ENCODE data around the gene DHRS12.

DNA sequence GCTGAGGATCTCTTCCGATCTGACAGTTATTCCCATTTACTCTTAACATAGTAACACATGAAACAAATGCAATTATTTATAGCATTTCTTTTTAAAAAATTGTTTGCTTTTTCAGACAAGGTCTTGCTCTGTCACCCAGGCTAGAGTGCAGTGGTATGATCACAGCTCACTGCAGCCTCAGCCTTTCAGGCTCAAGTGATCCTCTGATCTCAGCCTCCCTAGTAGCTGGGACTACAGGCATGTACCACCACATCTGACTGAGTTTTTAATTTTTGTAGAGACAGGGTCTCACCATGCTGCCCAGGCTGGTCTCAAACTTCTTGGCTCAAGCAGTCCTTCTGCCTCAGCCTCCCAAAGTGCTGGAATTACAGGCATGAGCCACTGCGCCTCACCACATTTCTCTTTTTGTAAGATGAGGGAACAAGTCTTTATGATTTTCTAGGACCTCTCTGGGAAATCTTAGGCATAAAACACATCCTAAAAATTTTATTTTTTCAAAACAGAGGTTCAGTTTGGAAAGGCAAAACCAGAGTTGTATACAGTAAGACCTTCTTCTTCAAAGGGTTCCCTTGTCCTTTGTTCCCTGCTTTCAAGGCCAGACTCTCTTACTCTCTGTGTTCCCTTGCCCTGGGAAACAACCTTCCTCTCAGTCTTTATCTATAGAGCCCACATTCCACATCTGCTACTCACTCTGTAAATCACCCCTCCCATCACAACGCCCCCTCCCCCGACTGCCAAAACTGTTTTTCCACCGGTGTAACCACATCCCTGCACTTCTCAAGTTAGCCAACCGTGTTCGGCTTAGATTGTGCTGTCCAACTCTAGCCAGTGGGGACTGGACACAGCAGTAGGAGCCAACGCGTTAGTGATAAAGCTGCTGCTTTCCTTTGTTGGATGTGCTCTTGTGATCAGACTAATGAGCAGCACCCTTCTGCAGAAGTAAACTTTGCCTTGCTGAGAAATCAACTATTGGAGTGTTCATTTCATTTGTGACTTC is 56.2 kb downstream of the DHRS12 start:
- TF ChIP-seq, protein P1, sequence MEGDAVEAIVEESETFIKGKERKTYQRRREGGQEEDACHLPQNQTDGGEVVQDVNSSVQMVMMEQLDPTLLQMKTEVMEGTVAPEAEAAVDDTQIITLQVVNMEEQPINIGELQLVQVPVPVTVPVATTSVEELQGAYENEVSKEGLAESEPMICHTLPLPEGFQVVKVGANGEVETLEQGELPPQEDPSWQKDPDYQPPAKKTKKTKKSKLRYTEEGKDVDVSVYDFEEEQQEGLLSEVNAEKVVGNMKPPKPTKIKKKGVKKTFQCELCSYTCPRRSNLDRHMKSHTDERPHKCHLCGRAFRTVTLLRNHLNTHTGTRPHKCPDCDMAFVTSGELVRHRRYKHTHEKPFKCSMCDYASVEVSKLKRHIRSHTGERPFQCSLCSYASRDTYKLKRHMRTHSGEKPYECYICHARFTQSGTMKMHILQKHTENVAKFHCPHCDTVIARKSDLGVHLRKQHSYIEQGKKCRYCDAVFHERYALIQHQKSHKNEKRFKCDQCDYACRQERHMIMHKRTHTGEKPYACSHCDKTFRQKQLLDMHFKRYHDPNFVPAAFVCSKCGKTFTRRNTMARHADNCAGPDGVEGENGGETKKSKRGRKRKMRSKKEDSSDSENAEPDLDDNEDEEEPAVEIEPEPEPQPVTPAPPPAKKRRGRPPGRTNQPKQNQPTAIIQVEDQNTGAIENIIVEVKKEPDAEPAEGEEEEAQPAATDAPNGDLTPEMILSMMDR (IDR thresholded peaks at IDR 0.05) = no peak
- no peak for TF ChIP-seq POLR2A (IDR thresholded peaks at IDR 0.05)

Data from suprapubic skin (tissue), 3 donors.